CD4-positive, alpha-beta memory T cell (primary cell): ENCODE results near the gene PIK3CG. TPM values are rescaled to one million over a fixed set of nuclear protein-coding genes. Genes with fewer than 3 reads are reported as not detected.

ENCODE experiments used
- CTCF ChIA-PET: fragments of 350-600 bp; sonication (Branson Sonifier 250); formaldehyde crosslinking; loops from one replicate; lab custom pipeline; 2021; ENCODE audit warnings: inconsistent platforms; ENCODE audit not compliant: partially characterized antibody; lab: Charles Lee
- POLR2A ChIA-PET: fragments of 350-600 bp; sonication (Branson Sonifier 250); formaldehyde crosslinking; loops from one replicate; lab custom pipeline; 2021; ENCODE audit not compliant: partially characterized antibody; lab: Charles Lee
- DNase-seq, 5 donors: peaks; one replicate each; pipeline versions ENCODE4 v3.0.0 to v3.0.0-alpha.2; 2020 to 2022; ENCODE audit warnings: mixed read lengths in 1 of 5
- H3K27ac ChIP-seq: one replicate; pipeline ENCODE4 v1.7.0; 2013; ENCODE audit warnings: low read depth, low read length
- H3K27me3 ChIP-seq: 2 replicates; pipeline ENCODE4 v1.7.0; 2013; ENCODE audit warnings: mild to moderate bottlenecking, low read length, moderate library complexity; ENCODE audit not compliant: insufficient read depth
- H3K36me3 ChIP-seq: 2 replicates; pipeline ENCODE4 v1.7.0; 2013; ENCODE audit warnings: mild to moderate bottlenecking, low read length, moderate library complexity; ENCODE audit not compliant: insufficient read depth
- H3K4me1 ChIP-seq: 2 replicates; pipeline ENCODE4 v1.7.0; 2013; ENCODE audit warnings: mild to moderate bottlenecking, low read length, moderate library complexity; ENCODE audit not compliant: insufficient read depth
- H3K4me3 ChIP-seq, 2 donors: one replicate each; pipeline ENCODE4 v1.7.0; 2013; ENCODE audit warnings: low read length in 2 of 2, mild to moderate bottlenecking in 1 of 2
- H3K9me3 ChIP-seq, 2 donors: one replicate each; pipeline ENCODE4 v1.7.0; 2013; ENCODE audit warnings: low read length in 2 of 2, control low read depth in 1 of 2; ENCODE audit not compliant: control insufficient read depth in 1 of 2
- H3K27ac Mint-ChIP-seq, 7 donors: one replicate each; pipeline ENCODE4 v1.8.0; 2020 to 2021; ENCODE audit warnings: mixed read lengths in 7 of 7, mild to moderate bottlenecking in 6 of 7, inconsistent platforms in 3 of 7, moderate library complexity in 3 of 7
- H3K27me3 Mint-ChIP-seq, 2 donors: one replicate each; pipeline ENCODE4 v1.8.0; 2020 to 2021; ENCODE audit warnings: mixed read lengths in 2 of 2
- H3K36me3 Mint-ChIP-seq, 2 donors: one replicate each; pipeline ENCODE4 v1.8.0; 2020 to 2021; ENCODE audit warnings: mixed read lengths in 2 of 2, inconsistent platforms in 1 of 2, mild to moderate bottlenecking in 1 of 2
- H3K4me1 Mint-ChIP-seq, 4 donors: one replicate each; pipeline ENCODE4 v1.8.0; 2020 to 2021; ENCODE audit warnings: mixed read lengths in 4 of 4, mild to moderate bottlenecking in 1 of 4
- H3K4me3 Mint-ChIP-seq, 8 donors: one replicate each; pipeline ENCODE4 v1.8.0; 2020 to 2021; ENCODE audit warnings: mixed read lengths in 8 of 8, mild to moderate bottlenecking in 7 of 8, moderate library complexity in 6 of 8, inconsistent platforms in 3 of 8
- H3K9me3 Mint-ChIP-seq, 8 donors: one replicate each; pipeline ENCODE4 v1.8.0; 2020 to 2021; ENCODE audit warnings: mixed read lengths in 8 of 8, mild to moderate bottlenecking in 5 of 8, inconsistent platforms in 3 of 8, moderate library complexity in 1 of 8
- intact Hi-C: fragments of 100-400 bp; cut with micrococcal nuclease; formaldehyde crosslinking; loops from one replicate; pipeline ENCODE4 v1.15.1; 2023
- polyA plus RNA-seq, 2 donors: library from polyadenylated mRNA; unstranded; fragments of 300-500 nt; fragmentation: Illumina TruSeq; gene quantifications; one replicate each; pipeline ENCODE4 v1.2.3, GENCODE V29; 2021
- total RNA-seq, 2 experiments: library from RNA; stranded (reverse); gene quantifications; one replicate each; pipeline ENCODE4 v1.2.3, GENCODE V29; 2021

The PIK3CG gene
- total and polyA plus RNA-seq, 4 experiments from 2014 or later: 15.3 to 32.6 (median 25.7) TPM

DNA sequence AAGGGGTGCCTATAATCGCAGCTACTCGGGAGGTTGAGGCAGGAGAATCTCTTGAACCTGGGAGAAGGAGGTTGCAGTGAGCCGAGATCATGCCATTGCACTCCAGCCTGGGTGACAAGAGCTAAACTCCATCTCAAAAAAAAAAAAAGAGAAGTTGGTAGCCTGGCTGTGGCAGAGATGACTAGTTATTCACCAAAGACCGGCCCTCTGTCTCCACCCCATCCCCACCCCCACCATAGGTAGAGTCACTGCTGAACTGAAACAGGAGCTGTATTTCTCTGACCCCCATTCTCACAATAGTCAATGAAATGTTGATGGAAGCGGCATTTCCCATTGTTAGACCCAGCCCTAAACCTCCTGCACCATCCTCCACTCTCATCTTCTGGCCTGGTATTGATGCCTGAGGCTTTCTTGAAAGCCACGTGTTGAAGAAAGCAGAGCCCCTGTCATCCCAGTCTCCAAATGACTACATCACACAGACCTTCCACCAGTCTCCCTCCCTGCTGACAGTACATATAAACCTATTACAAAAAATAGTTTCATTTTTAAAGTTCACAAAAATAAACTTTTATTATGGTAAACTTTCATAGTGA, 9.4 kb upstream of the PIK3CG start:
- H3K4me3 ChIP-seq: no peak overlapping the region
- H3K27me3 ChIP-seq: no peaks in the 10 kb centered on the region
- Mint-ChIP-seq H3K9me3 (peaks cover 0 to 4% (median 2%) of the 10 kb centered on the region in 8 donors), H3K27me3 (peaks cover 0 to 4% of the 10 kb centered on the region in 2 donors), H3K4me3 (no peak overlapping the region), H3K4me1 (peaks cover 0 to 16% (median 10%) of the 10 kb centered on the region in 4 donors), H3K27ac (no peak overlapping the region), H3K36me3 (peaks cover 0 to 6% of the 10 kb centered on the region in 2 donors)
- no peak for DNase-seq
- no peak overlapping the region for H3K27ac ChIP-seq
- H3K36me3 ChIP-seq: no peaks in the 10 kb centered on the region
- intact Hi-C loops: no loop called here
- ChIA-PET CTCF (interaction anchor here (1.8 kb wide), 1 partner anchor 295 kb away, joined by 4 read pairs; no protein-coding TSS in a partner anchor), POLR2A (interaction anchor here (0.7 kb wide), 1 partner anchor 1077 kb away, joined by 3 read pairs; no protein-coding TSS in a partner anchor)
- H3K9me3 ChIP-seq: no peaks in the 10 kb centered on the region
- peaks cover 8% of the 10 kb centered on the region for H3K4me1 ChIP-seq

- H3K27ac ChIP-seq: no peak overlapping the region
- ChIA-PET CTCF (interaction anchor here (1.5 kb wide), 1 partner anchor 289 kb away, joined by 4 read pairs; no protein-coding TSS in a partner anchor), POLR2A (no interaction called here)
- intact Hi-C loops: no loop called here
- no peak for DNase-seq
- Mint-ChIP-seq H3K9me3 (peaks cover 0 to 4% (median 0%) of the 10 kb centered on the region in 8 donors), H3K36me3 (peaks cover 0 to 6% of the 10 kb centered on the region in 2 donors), H3K27me3 (no peaks in the 10 kb centered on the region), H3K4me3 (no peak overlapping the region), H3K27ac (peak overlapping the region in 1 of 7 donors; percentile 60), H3K4me1 (peaks cover 20 to 44% (median 35%) of the 10 kb centered on the region in 4 donors)
- no peak overlapping the region for H3K4me3 ChIP-seq
- peaks cover 32% of the 10 kb centered on the region for H3K4me1 ChIP-seq
- H3K9me3 ChIP-seq: no peaks in the 10 kb centered on the region
- no peaks in the 10 kb centered on the region for H3K27me3 ChIP-seq
- no peaks in the 10 kb centered on the region for H3K36me3 ChIP-seq
Measured at GRCh38 chr7:106858618-106859532, 6.2 kb upstream of the PIK3CG start.

DNA sequence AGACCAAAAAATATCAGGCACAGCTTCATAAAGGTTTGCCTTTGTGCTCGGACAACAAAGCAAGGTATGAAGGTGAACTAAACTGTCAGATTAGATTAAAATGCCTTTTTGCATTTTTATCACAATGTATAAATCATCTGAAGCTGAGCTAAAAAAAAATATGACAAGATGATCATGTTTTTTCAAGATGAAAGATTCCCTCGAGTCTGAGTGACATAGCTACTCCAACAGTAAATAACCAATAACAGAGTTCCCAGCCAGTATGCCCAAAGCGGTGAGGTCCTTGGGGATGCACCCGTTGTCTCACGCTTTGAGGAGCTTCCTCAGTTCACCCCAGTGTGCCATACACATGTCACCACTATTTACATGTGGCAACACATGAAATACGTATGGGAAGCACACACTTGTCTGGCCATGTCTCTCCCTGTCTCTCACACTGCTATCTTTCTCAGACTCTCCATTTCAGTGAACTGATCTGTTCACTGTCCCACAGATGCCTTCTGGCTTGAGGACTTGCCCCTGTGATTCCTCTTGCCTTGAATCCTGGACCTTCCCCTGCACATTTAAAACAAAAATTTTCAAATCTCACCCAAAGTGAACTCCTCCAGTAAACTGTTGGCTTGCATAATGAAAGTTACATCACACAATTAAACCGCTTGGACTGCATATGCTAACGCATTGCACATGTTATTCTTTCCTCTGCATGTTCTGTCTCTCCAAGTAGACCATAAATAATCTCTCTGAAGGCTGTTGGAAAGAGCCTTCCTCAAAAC, 2.6 kb upstream of the PIK3CG start:
- Mint-ChIP-seq H3K9me3 (peaks cover 0 to 3% (median 0%) of the 10 kb centered on the region in 8 donors), H3K4me3 (peak overlapping the region in 5 of 8 donors; percentile 7 to 64 (median 49)), H3K27ac (peak overlapping the region; percentile 65 to 93 (median 89)), H3K4me1 (peaks cover 39 to 77% (median 55%) of the 10 kb centered on the region in 4 donors), H3K36me3 (peaks cover 17 to 20% of the 10 kb centered on the region in 2 donors), H3K27me3 (no peaks in the 10 kb centered on the region)
- Histone ChIP-seq H3K9me3 (no peaks in the 10 kb centered on the region), H3K4me3 (no peak overlapping the region), H3K36me3 (no peaks in the 10 kb centered on the region), H3K27me3 (no peaks in the 10 kb centered on the region), H3K27ac (no peak overlapping the region), H3K4me1 (peaks cover 54% of the 10 kb centered on the region)
- CTCF ChIA-PET: interaction anchor here (2.3 kb wide), 1 partner anchor 70 kb away, joined by 9 read pairs; no protein-coding TSS in a partner anchor
- DNase-seq: no peak
- POLR2A ChIA-PET: interaction anchor here (1.0 to 4.3 kb wide), 4 partner anchors 9 to 306 kb away, joined by 3 to 46 read pairs (median 7); partner anchors contain the start of gene HBP1
- intact Hi-C loops: loop anchor here (10.0 kb wide), 1 partner anchor 702 kb away; the partner anchor contains the start of genes COG5 and DUS4L

DNA sequence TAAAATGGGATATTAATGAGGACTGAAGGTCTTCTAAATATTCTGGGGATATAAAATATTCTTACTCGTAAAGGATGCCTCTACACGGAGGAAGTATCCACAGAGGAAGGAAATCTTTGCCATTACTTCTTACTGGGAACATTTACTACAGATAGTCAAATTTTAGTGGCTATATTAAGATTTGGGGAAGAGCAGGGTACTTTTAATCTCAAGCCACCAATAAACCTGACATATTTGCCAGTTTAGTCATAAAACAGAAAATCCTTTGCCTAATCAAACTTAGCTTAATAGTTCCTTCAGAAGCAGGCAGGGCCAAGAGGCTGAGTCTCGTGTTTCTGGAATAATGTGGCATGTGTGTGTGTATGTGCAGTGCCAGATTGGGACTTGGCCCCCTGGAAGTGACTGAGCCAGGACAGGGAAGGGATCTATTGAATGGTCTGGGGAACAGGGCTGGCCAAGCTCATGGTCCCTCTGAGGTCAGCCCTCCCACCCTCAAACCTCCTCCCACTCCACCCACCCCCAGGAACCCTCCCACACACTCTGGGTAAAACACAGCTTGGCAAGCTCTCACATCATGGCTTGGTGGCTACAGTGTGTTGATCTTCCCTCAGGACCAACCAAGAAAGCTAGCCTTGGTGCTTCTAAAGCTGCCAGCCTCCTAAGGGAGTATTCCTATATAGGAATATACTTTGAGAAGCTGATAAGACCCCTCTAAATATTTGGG, 1.6 kb upstream of the PIK3CG start:
- Histone ChIP-seq H3K36me3 (peaks cover 6% of the 10 kb centered on the region), H3K27me3 (no peaks in the 10 kb centered on the region), H3K4me1 (peaks cover 55% of the 10 kb centered on the region), H3K9me3 (no peaks in the 10 kb centered on the region), H3K4me3 (no peak overlapping the region), H3K27ac (peak overlapping the region; percentile 66)
- Mint-ChIP-seq H3K4me3 (peak overlapping the region in 4 of 8 donors; percentile 20 to 93 (median 74)), H3K27ac (peak overlapping the region; percentile 88 to 95 (median 92)), H3K27me3 (no peaks in the 10 kb centered on the region), H3K9me3 (peaks cover 0 to 2% (median 0%) of the 10 kb centered on the region in 8 donors), H3K4me1 (peaks cover 39 to 81% (median 58%) of the 10 kb centered on the region in 4 donors), H3K36me3 (peaks cover 23% of the 10 kb centered on the region in 2 donors)
- ChIA-PET POLR2A (interaction anchor here (0.8 to 4.3 kb wide), 5 partner anchors 9 to 305 kb away, joined by 3 to 46 read pairs (median 9); partner anchors contain the start of gene HBP1), CTCF (interaction anchor here (1.6 to 2.3 kb wide), 2 partner anchors 70 to 285 kb away, joined by 9 to 13 read pairs; no protein-coding TSS in a partner anchor)
- DNase-seq: no peak
- intact Hi-C loops: loop anchor here (10.0 kb wide), 1 partner anchor 701 kb away; the partner anchor contains the start of genes COG5 and DUS4L

DNA sequence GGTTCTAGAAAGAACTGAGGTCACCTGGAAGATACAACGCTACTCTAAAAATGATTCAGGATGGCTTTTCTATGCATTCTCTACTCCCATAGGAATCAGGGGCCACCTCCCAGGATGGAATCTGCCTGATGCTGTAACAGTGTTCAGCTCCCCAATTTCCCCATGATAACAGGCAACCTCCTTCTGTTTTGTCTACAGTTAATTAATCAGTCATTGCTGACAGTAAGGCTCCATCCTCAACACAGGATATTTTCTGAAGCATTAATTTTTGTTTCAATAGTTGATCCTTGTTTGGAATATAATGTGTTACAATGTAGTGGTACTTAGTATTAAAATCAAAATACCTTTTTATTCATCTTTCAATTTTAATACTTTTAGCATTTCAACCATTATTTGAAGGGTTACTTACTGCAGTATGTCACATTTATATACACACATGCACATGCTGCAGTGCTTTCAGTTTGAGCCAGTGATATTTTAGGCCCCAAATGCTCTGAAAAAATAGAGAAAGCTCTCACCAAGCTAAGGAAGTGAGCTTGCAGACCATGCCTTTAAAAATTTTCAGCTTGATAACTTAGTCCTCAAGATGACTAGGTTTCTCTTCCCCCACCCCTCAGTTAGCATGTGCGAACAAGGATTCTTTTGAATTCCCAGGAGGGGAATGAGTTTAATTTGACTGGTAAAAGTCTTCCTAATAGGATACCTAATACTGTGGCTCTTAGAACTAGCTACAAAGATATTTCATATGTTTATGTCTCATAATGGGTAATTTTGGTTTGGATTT, 592 bp upstream of the PIK3CG start:
- peaks cover 58% of the 10 kb centered on the region for H3K4me1 ChIP-seq

More for the DNA sequence above, 592 bp upstream of the PIK3CG start:
- Histone ChIP-seq H3K4me3 (peak overlapping the region; percentile 17 to 68), H3K9me3 (no peaks in the 10 kb centered on the region), H3K36me3 (peaks cover 16% of the 10 kb centered on the region), H3K27me3 (no peaks in the 10 kb centered on the region), H3K27ac (peak overlapping the region; percentile 66)
- DNase-seq: peak in 2 of 5 donors; percentile 26 to 36
- CTCF ChIA-PET: interaction anchor here (0.7 to 2.3 kb wide), 5 partner anchors 54 to 284 kb away, joined by 3 to 13 read pairs (median 3); partner anchors contain the start of gene CCDC71L
- Mint-ChIP-seq H3K9me3 (peaks cover 0 to 2% (median 0%) of the 10 kb centered on the region in 8 donors), H3K27ac (peak overlapping the region; percentile 88 to 95 (median 92)), H3K27me3 (no peaks in the 10 kb centered on the region), H3K36me3 (peaks cover 31 to 32% of the 10 kb centered on the region in 2 donors), H3K4me3 (peak overlapping the region; percentile 90 to 97 (median 93)), H3K4me1 (peaks cover 49 to 84% (median 63%) of the 10 kb centered on the region in 4 donors)
- intact Hi-C loops: loop anchor here (1.0 to 10.0 kb wide), 9 partner anchors 14 to 1705 kb away; partner anchors contain the start of genes CBLL1, COG5, DNAJB9 and DUS4L
- POLR2A ChIA-PET: interaction anchor here (0.8 to 4.3 kb wide), 6 partner anchors 13 to 304 kb away, joined by 3 to 46 read pairs (median 6); partner anchors contain the start of gene HBP1
